GM04504 (cell line): ENCODE data around the gene YIF1A.

Source experiments
- DNase-seq: peaks from one replicate; pipeline ENCODE4 v3.0.0-alpha.2; 2012; ENCODE audit warnings: low read depth

Gene YIF1A

GRCh38 chr11:66243782-66244535, 45.0 kb downstream of the YIF1A start:
- no peak for DNase-seq

- DNase-seq, result no peak
Observed at GRCh38 chr11:66242095-66242765, 46.7 kb downstream of the YIF1A start.

GRCh38 chr11:66240781-66241136, 48.2 kb downstream of the YIF1A start:
- DNase-seq, result no peak

GRCh38 chr11:66239998-66240780, 48.8 kb downstream of the YIF1A start:
- DNase-seq, result no peak

- no peak for DNase-seq
Observed at GRCh38 chr11:66239511-66239910, 49.4 kb downstream of the YIF1A start.

- no peak for DNase-seq
Observed at GRCh38 chr11:66238786-66239413, 50.0 kb downstream of the YIF1A start.

GRCh38 chr11:66237867-66238266, 51.1 kb downstream of the YIF1A start:
- no peak for DNase-seq

GRCh38 chr11:66235141-66235540, 53.8 kb downstream of the YIF1A start:
- no peak for DNase-seq
